ENCODE data around the gene CARS2. TPM values are rescaled to one million over a fixed set of nuclear protein-coding genes. Genes with fewer than 3 reads are reported as not detected.

CARS2 gene
- total and polyA plus RNA-seq, 2 of the 8 experiments (the other 6 are each of a cell fraction or from before 2014, with no cell fraction given), result 47.7 to 55.9 TPM

DNA sequence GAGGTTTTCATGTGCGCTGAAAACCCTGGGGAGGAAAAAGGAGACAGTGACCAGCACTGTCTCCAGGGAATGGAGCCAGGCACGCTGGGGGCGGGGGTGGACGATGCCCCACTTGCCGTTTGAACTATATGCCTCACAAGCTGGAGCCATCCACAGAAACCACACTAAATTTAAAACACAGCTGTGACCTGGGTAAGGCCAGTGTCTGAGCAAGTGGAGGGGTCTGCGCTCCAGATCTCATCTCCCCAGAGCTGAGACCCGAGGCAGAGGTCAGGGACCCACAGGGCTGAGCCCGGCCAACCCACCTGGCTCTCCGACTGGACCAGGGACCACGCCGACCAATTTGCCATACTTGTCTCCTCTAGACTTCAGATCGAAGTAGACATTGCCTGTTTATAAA is 23.2 kb downstream of the CARS2 start:
- no peak overlapping the region for H2BK20ac ChIP-seq (ENCODE audit: low read length)
- H3K14ac ChIP-seq (ENCODE audit: insufficient read length), result no peak overlapping the region
- no peak overlapping the region for H3K23ac ChIP-seq (ENCODE audit: insufficient read length)
- POLR2A ChIA-PET (ENCODE audit: partially characterized antibody), result interaction anchor here (1.4 to 2.1 kb wide), 2 partner anchors 32 to 38 kb away, joined by 3 to 10 read pairs; no protein-coding TSS in a partner anchor
- no peak for DNase-seq (ENCODE audit: low read depth in 1 of 2, low spot score in 2 of 2)
- TF ChIP-seq SUZ12 (IDR thresholded peaks at IDR 0.05; ENCODE audit: low read length), result no peak
- no peak for TF ChIP-seq BRCA1 (IDR thresholded peaks at IDR 0.05; ENCODE audit: low read depth, low read length)
- H3K9me3 ChIP-seq (ENCODE audit: insufficient read depth in 2 of 2, low read depth in 1 of 2, low read length in 1 of 2), result no peaks in the 10 kb centered on the region
- no peak overlapping the region for H3K4me3 ChIP-seq (ENCODE audit: extremely low read depth in 1 of 4, insufficient read depth in 2 of 4, low read depth in 3 of 4, low read length in 4 of 4)
- no peak overlapping the region for H2BK5ac ChIP-seq (ENCODE audit: low read depth, low read length)
- H3K9ac ChIP-seq (replicated peaks in 1 of 4; ENCODE audit: extremely low read depth in 1 of 4, low read depth in 3 of 4, low read length in 3 of 4), result no peak overlapping the region
- H3K4ac ChIP-seq (replicated peaks; ENCODE audit: insufficient read length, low read depth, low read length), result no peak overlapping the region
- peaks cover 3 to 6% of the 10 kb centered on the region in 2 experiments for H4K20me1 ChIP-seq (replicated peaks in 1 of 2; ENCODE audit: control insufficient read depth in 1 of 2, insufficient read depth in 2 of 2, low read length in 2 of 2)
- H2AK5ac ChIP-seq (ENCODE audit: low read depth, low read length), result no peak overlapping the region
- H2BK12ac ChIP-seq (ENCODE audit: low read depth, low read length), result no peak overlapping the region
- H3K56ac ChIP-seq (replicated peaks; ENCODE audit: insufficient read length, low read depth, low read length), result no peak overlapping the region
- no peak overlapping the region for H2BK120ac ChIP-seq (replicated peaks; ENCODE audit: low read depth, low read length)
- no peaks in the 10 kb centered on the region for H3K23me2 ChIP-seq (ENCODE audit: low read depth, low read length)
- 96% methylated on average over 12 of the region's 12 CpGs; no CpG with 5 or more reads in 1 of the 2 experiments for WGBS, 2 experiments (ENCODE audit: extremely low coverage in 1 of 2, insufficient coverage in 1 of 2, insufficient read length in 1 of 2, insufficient replicate concordance in 2 of 2, low coverage in 1 of 2, low lambda C conversion rate in 2 of 2, missing lambda C conversion rate in 1 of 2)
- H4K5ac ChIP-seq (ENCODE audit: insufficient read length, low read depth, low read length), result no peak overlapping the region
- no peak overlapping the region for H3K27ac ChIP-seq (ENCODE audit: low read depth, low read length)
- CTCF ChIA-PET (ENCODE audit: partially characterized antibody), result interaction anchor here (0.6 to 4.1 kb wide), 29 partner anchors 8 to 1810 kb away, joined by 3 to 27 read pairs (median 4); no protein-coding TSS in a partner anchor
- no peak overlapping the region for H3K18ac ChIP-seq (ENCODE audit: extremely low read depth, low read length)
- H4K91ac ChIP-seq (replicated peaks; ENCODE audit: insufficient read length, low read length), result no peak overlapping the region
- H3K36me3 ChIP-seq (ENCODE audit: control insufficient read depth in 2 of 4, insufficient read depth in 4 of 4, low read length in 3 of 4), result peaks cover 8 to 35% (median 16%) of the 10 kb centered on the region in 4 experiments; a peak in 5 of 8 replicates
- no peak overlapping the region for H2BK15ac ChIP-seq (ENCODE audit: low read length)
- no peak overlapping the region for H3K4me2 ChIP-seq (ENCODE audit: insufficient read depth in 1 of 2, low read depth in 2 of 2, low read length in 2 of 2)
- FAIRE-seq, result no peak
- no peak overlapping the region for H4K8ac ChIP-seq (ENCODE audit: extremely low read depth, insufficient read depth, low read length)
- H2AFZ ChIP-seq (ENCODE audit: low read length), result no peak overlapping the region
- no peaks in the 10 kb centered on the region for H3K79me1 ChIP-seq (ENCODE audit: low read depth, low read length)
- no peaks in the 10 kb centered on the region for H3K4me1 ChIP-seq (replicated peaks in 1 of 4; ENCODE audit: control insufficient read depth in 3 of 4, insufficient read depth in 4 of 4, low read length in 3 of 4)
- H3K79me2 ChIP-seq (ENCODE audit: control insufficient read depth in 1 of 2, insufficient read depth in 2 of 2, low read length in 2 of 2), result no peaks in the 10 kb centered on the region
- no peaks in the 10 kb centered on the region for H3K27me3 ChIP-seq (replicated peaks in 1 of 4; ENCODE audit: control insufficient read depth in 3 of 4, extremely low read depth in 1 of 4, insufficient read depth in 3 of 4, low read length in 3 of 4)

Data from H1 (cell line).